Neural progenitor cell (in vitro differentiated cells): Measurements from ENCODE around the gene BMPR1A. TPM values are rescaled to one million over a fixed set of nuclear protein-coding genes. Genes with fewer than 3 reads are reported as not detected.

ENCODE experiments used
- DNase-seq: peaks from one replicate; pipeline ENCODE4 v3.0.0-alpha.2; 2016; ENCODE audit warnings: low spot score
- H2AFZ ChIP-seq: fragments of 200-600 bp; sonication (generic); replicated peaks from 2 replicates; pipeline ENCODE4 v1.6.1; 2016; ENCODE audit warnings: antibody characterized with exemption
- H3F3A ChIP-seq: fragments of 200-600 bp; sonication (generic); 2 replicates; pipeline ENCODE4 v1.6.1; 2016; ENCODE audit warnings: antibody characterized with exemption, low read depth
- H3K27ac ChIP-seq: fragments of 200-600 bp; sonication (generic); 2 replicates; pipeline ENCODE4 v1.5.1; 2016; ENCODE audit warnings: mild to moderate bottlenecking
- H3K27me3 ChIP-seq: fragments of 200-600 bp; sonication (generic); 2 replicates; pipeline ENCODE4 v1.6.1; 2016; ENCODE audit warnings: mild to moderate bottlenecking, moderate library complexity
- H3K36me3 ChIP-seq: fragments of 200-600 bp; sonication (generic); 2 replicates; pipeline ENCODE4 v1.5.1; 2016
- H3K4me1 ChIP-seq: fragments of 200-600 bp; sonication (generic); 2 replicates; pipeline ENCODE4 v1.6.1; 2016; ENCODE audit warnings: mixed run types
- H3K4me2 ChIP-seq: fragments of 200-600 bp; sonication (generic); 2 replicates; pipeline ENCODE4 v1.6.1; 2016
- H3K4me3 ChIP-seq: fragments of 200-600 bp; sonication (generic); 2 replicates; pipeline ENCODE4 v1.5.1; 2016
- H3K79me2 ChIP-seq: fragments of 200-600 bp; sonication (generic); 2 replicates; pipeline ENCODE4 v1.6.1; 2016; ENCODE audit warnings: low read depth
- H3K9ac ChIP-seq: fragments of 200-600 bp; sonication (generic); 2 replicates; pipeline ENCODE4 v1.6.1; 2016
- H3K9me3 ChIP-seq: fragments of 200-600 bp; sonication (generic); 2 replicates; pipeline ENCODE4 v1.5.1; 2016; ENCODE audit warnings: low read depth
- H4K20me1 ChIP-seq: fragments of 200-600 bp; sonication (generic); 2 replicates; pipeline ENCODE4 v1.6.1; 2016; ENCODE audit warnings: low read depth
- H3K27ac Mint-ChIP-seq: 3 replicates; pipeline ENCODE4 v1.8.0; 2021; ENCODE audit warnings: mixed read lengths
- H3K27me3 Mint-ChIP-seq: 2 replicates; pipeline ENCODE4 v1.8.0; 2022; ENCODE audit warnings: low read depth, mild to moderate bottlenecking, inconsistent platforms, moderate library complexity, mixed read lengths; ENCODE audit not compliant: insufficient read depth
- H3K36me3 Mint-ChIP-seq: 3 replicates; pipeline ENCODE4 v1.8.0; 2021; ENCODE audit warnings: mixed read lengths
- H3K4me1 Mint-ChIP-seq: 3 replicates; pipeline ENCODE4 v1.8.0; 2021; ENCODE audit warnings: mixed read lengths
- H3K4me3 Mint-ChIP-seq: 3 replicates; pipeline ENCODE4 v1.8.0; 2021; ENCODE audit warnings: mild to moderate bottlenecking, moderate library complexity, mixed read lengths
- H3K9me3 Mint-ChIP-seq: 3 replicates; pipeline ENCODE4 v1.8.0; 2020; ENCODE audit warnings: mixed read lengths
- CTCF ChIP-seq: fragments of 200-600 bp; sonication (generic); IDR thresholded peaks from 2 replicates; pipeline ENCODE4 v1.5.1; 2017; ENCODE audit warnings: antibody characterized with exemption, mild to moderate bottlenecking
- EZH2 ChIP-seq: fragments of 200-600 bp; sonication (generic); IDR thresholded peaks from 2 replicates; pipeline ENCODE4 v1.6.1; 2017; ENCODE audit warnings: antibody characterized with exemption, mild to moderate bottlenecking, moderate library complexity
- EZH2phosphoT487 ChIP-seq: fragments of 200-600 bp; sonication (generic); IDR thresholded peaks from 2 replicates; pipeline ENCODE4 v1.6.1; 2017; ENCODE audit warnings: antibody characterized with exemption
- total RNA-seq: library from RNA; depleted of rRNA; stranded (reverse); fragments of >200 nt; gene quantifications from 2 replicates; pipeline ENCODE4 v1.2.3, GENCODE V29; 2015; ENCODE audit warnings: low replicate concordance

The BMPR1A gene
- total RNA-seq, 1 donor from 2014 or later: 76.2 TPM

- Histone ChIP-seq H4K20me1 (peaks cover 87% of the 10 kb centered on the region), H3K27me3 (no peaks in the 10 kb centered on the region), H3K4me2 (no peak overlapping the region), H3K79me2 (peaks cover 100% of the 10 kb centered on the region), H3K4me3 (no peak overlapping the region), H3K9ac (no peak overlapping the region), H3K27ac (peak overlapping the region; percentile 65), H3K4me1 (peaks cover 49% of the 10 kb centered on the region), H3K9me3 (no peaks in the 10 kb centered on the region), H3F3A (peaks cover 36% of the 10 kb centered on the region), H3K36me3 (no peaks in the 10 kb centered on the region), H2AFZ (no peak overlapping the region)
- peaks cover 31% of the 10 kb centered on the region for H3K4me1 Mint-ChIP-seq
- no peaks in the 10 kb centered on the region for H3K27me3 Mint-ChIP-seq
- H3K36me3 Mint-ChIP-seq: peaks cover 12% of the 10 kb centered on the region
- TF ChIP-seq CTCF: no peak
- no peak for TF ChIP-seq EZH2
- no peak for TF ChIP-seq EZH2phosphoT487
- peaks cover 2% of the 10 kb centered on the region for H3K9me3 Mint-ChIP-seq
- DNase-seq: no peak
- H3K27ac Mint-ChIP-seq: no peak overlapping the region
- H3K4me3 Mint-ChIP-seq: no peak overlapping the region
Measured at GRCh38 chr10:86773498-86773897, 17.1 kb downstream of the BMPR1A start.

GRCh38 chr10:86775056-86775869 lies 18.8 kb downstream of the BMPR1A start:
- Histone ChIP-seq H3K9ac (no peak overlapping the region), H3K9me3 (no peaks in the 10 kb centered on the region), H4K20me1 (peaks cover 70% of the 10 kb centered on the region), H3K27me3 (no peaks in the 10 kb centered on the region), H3K4me1 (peaks cover 32% of the 10 kb centered on the region), H3K79me2 (peaks cover 100% of the 10 kb centered on the region), H3K36me3 (no peaks in the 10 kb centered on the region), H3K27ac (peak overlapping the region; percentile 65), H3K4me3 (no peak overlapping the region), H3F3A (peaks cover 19% of the 10 kb centered on the region), H2AFZ (no peak overlapping the region), H3K4me2 (peak overlapping the region; percentile 48)
- TF ChIP-seq CTCF: no peak
- TF ChIP-seq EZH2phosphoT487: no peak
- TF ChIP-seq EZH2: no peak
- no peak overlapping the region for H3K27ac Mint-ChIP-seq
- no peak overlapping the region for H3K4me3 Mint-ChIP-seq
- H3K9me3 Mint-ChIP-seq: peaks cover 9% of the 10 kb centered on the region
- H3K27me3 Mint-ChIP-seq: no peaks in the 10 kb centered on the region
- H3K4me1 Mint-ChIP-seq: peaks cover 16% of the 10 kb centered on the region
- H3K36me3 Mint-ChIP-seq: peaks cover 24% of the 10 kb centered on the region
- no peak for DNase-seq

- Histone ChIP-seq H3K27ac (no peak overlapping the region), H3K27me3 (no peaks in the 10 kb centered on the region), H3K79me2 (peaks cover 100% of the 10 kb centered on the region), H3K9ac (no peak overlapping the region), H3K36me3 (no peaks in the 10 kb centered on the region), H3K4me2 (peak overlapping the region; percentile 48), H2AFZ (no peak overlapping the region), H3K9me3 (no peaks in the 10 kb centered on the region), H4K20me1 (peaks cover 64% of the 10 kb centered on the region), H3K4me3 (no peak overlapping the region), H3K4me1 (peaks cover 26% of the 10 kb centered on the region), H3F3A (peaks cover 13% of the 10 kb centered on the region)
- H3K27me3 Mint-ChIP-seq: no peaks in the 10 kb centered on the region
- H3K4me3 Mint-ChIP-seq: no peak overlapping the region
- H3K4me1 Mint-ChIP-seq: peaks cover 12% of the 10 kb centered on the region
- H3K9me3 Mint-ChIP-seq: peaks cover 12% of the 10 kb centered on the region
- H3K36me3 Mint-ChIP-seq: peaks cover 24% of the 10 kb centered on the region
- TF ChIP-seq EZH2phosphoT487: no peak
- TF ChIP-seq CTCF: no peak
- no peak for TF ChIP-seq EZH2
- H3K27ac Mint-ChIP-seq: no peak overlapping the region
- no peak for DNase-seq
Measured at GRCh38 chr10:86775870-86776180, 19.4 kb downstream of the BMPR1A start.
